Mesothelial cell of epicardium (in vitro differentiated cells): ENCODE data around the gene PRPF6. TPM values are rescaled to one million over a fixed set of nuclear protein-coding genes. Genes with fewer than 3 reads are reported as not detected.
A peak's percentile ranks its signal among the peaks of the same experiment; 100 is the strongest.
"Not testable (repeated sequence)": the region's sequence is repeated elsewhere in the genome, so short reads cannot be mapped to it uniquely, and the experiment has no call there.

ENCODE experiments used
- DNase-seq, 2 experiments: peaks; one replicate each; pipeline ENCODE4 v3.0.0; 2021; ENCODE audit warnings: low spot score in 2 of 2; ENCODE audit not compliant: unreplicated experiment in 2 of 2
- H3K27ac Mint-ChIP-seq: 2 replicates; pipeline ENCODE4 v1.8.0; 2021; ENCODE audit warnings: mixed read lengths
- H3K27me3 Mint-ChIP-seq: 2 replicates; pipeline ENCODE4 v1.8.0; 2021; ENCODE audit warnings: low read depth, mixed read lengths
- H3K36me3 Mint-ChIP-seq: 2 replicates; pipeline ENCODE4 v1.8.0; 2021; ENCODE audit warnings: mixed read lengths
- H3K4me1 Mint-ChIP-seq: 2 replicates; pipeline ENCODE4 v1.8.0; 2021; ENCODE audit warnings: mixed read lengths
- H3K4me3 Mint-ChIP-seq: 2 replicates; pipeline ENCODE4 v1.8.0; 2021; ENCODE audit warnings: mild to moderate bottlenecking, moderate library complexity, mixed read lengths
- H3K9me3 Mint-ChIP-seq: 2 replicates; pipeline ENCODE4 v1.8.0; 2021; ENCODE audit warnings: mixed read lengths
- total RNA-seq: library from RNA; stranded (reverse); gene quantifications from 3 replicates; pipeline ENCODE4 v1.2.1, GENCODE V29; 2021
- TF ChIP-seq, protein P1 (sequence below): fragments of 200-600 bp; sonication (generic); IDR thresholded peaks from one replicate; pipeline ENCODE4 v1.5.0; 2021; ENCODE audit warnings: antibody characterized with exemption; ENCODE audit not compliant: unreplicated experiment

The PRPF6 gene
- total RNA-seq, 1 donor from 2014 or later = 65.9 TPM

DNA sequence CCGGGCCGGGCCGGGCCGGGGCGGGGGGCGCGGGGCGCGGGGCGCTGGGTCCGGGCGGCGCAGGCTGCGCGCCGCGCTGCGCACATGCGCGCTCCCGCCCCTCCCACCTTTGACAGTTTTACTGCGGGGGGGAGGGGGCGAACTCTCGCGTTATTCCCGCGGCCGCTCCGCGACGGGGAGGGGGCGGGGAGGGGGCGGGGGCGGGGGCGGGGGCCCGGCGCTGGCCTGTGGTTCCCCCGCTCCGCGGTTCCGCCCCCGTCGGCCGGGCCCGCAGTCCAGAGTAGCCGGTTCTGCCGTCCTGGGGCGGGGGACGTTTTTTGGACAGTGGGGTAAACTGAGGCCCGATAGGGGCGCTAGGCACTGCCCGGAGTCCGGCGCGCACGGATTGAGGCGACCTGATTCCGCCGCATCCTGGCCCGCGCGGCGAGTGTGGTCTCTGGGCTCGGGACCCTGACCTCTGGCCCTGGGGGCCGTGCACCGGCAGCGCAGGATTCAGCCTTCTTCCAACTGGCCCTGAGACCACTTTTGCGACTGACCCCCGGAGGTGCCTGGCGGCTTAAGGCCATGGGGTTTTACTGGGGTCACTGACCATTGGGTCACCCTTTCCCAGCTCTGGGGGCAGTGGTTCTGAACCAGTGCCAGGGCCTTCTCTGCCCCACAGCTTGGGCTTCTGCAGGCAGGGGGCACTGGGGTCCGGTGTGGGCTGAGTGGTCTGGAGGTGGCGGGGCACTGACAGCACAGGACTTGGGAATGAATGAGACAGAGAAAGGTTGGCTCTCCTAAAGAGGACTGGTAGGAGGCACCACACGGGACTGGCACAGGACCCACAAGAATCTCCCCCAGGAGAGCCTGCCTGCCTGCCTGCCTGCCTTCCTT, 10.9 kb upstream of the PRPF6 start, which contains the start of gene ZNF512B:
ZNF512B (minus strand) TSS at position 93 of the 876 bp plus-strand sequence. CDS start 1,980 bp downstream, outside the sequence.
- Mint-ChIP-seq H3K4me3 (peak within 1 kb of the TSS; percentile 75), H3K27me3 (no peaks in the 10 kb centered on the region), H3K36me3 (peaks cover 5% of the 10 kb centered on the region), H3K27ac (peak within 1 kb of the TSS; percentile 76), H3K4me1 (peaks cover 15% of the 10 kb centered on the region), H3K9me3 (no peaks in the 10 kb centered on the region)
- DNase-seq = peak; percentile 64 to 77
- TF ChIP-seq, protein P1, sequence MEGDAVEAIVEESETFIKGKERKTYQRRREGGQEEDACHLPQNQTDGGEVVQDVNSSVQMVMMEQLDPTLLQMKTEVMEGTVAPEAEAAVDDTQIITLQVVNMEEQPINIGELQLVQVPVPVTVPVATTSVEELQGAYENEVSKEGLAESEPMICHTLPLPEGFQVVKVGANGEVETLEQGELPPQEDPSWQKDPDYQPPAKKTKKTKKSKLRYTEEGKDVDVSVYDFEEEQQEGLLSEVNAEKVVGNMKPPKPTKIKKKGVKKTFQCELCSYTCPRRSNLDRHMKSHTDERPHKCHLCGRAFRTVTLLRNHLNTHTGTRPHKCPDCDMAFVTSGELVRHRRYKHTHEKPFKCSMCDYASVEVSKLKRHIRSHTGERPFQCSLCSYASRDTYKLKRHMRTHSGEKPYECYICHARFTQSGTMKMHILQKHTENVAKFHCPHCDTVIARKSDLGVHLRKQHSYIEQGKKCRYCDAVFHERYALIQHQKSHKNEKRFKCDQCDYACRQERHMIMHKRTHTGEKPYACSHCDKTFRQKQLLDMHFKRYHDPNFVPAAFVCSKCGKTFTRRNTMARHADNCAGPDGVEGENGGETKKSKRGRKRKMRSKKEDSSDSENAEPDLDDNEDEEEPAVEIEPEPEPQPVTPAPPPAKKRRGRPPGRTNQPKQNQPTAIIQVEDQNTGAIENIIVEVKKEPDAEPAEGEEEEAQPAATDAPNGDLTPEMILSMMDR = no peak

DNA sequence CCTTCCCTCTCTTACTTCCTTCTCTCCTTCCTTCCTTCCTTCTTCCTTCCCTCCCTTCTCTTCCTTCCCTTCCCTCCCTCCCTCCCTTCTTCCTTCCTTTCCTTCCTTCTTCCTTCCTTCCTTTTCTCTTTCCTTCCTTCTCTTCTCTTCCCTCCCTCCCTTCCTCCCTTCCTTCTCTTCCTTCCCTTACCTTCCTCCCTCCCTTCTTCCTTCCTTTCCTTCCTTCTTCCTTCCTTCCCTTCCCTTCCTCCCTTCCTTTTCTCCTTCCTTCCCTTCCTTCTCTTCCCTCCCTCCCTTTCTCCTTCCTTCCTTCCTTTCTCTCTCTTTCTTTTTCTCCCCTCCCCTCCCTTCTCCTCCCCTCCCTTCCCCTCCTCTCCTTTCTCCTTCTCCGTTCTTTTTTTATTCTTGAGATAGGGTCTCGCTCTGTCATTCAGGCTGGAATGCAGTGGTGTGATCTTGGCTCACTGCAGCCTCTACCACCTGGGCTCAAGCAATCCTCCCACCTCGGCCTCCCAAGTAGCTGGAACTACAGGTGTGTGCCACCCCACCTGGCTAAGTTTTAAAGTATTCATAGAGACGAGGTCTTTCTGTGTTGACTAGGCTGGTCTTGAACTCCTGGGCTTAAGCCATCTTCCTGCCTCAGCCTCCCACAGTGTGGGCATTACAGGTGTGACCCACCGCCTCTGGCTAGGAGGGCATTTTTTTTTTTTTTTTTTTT, 10.1 kb upstream of the PRPF6 start:
- Mint-ChIP-seq H3K4me1 (peaks cover 15% of the 10 kb centered on the region), H3K36me3 (peaks cover 5% of the 10 kb centered on the region), H3K27me3 (no peaks in the 10 kb centered on the region), H3K4me3 (peak overlapping the region; percentile 62), H3K27ac (no peak overlapping the region), H3K9me3 (no peaks in the 10 kb centered on the region)
- TF ChIP-seq, protein P1 = no peak
- DNase-seq = no peak

DNA sequence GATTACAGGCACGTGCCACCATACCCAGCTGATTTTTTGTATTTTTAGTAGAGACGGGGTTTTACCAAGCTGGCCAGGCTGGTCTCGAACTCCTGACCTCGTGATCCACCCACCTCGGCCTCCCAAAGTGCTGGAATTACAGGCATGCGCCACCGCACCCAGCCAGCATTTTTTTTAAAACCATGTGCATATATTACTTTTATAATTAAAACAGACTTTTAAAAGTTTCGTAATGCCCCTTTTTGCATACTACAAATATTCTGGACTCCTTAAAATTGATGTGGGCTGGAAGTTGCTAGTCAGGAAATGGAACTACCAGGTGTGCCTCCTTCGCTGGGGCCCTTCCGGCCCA, 9.0 kb upstream of the PRPF6 start:
- peaks cover 15% of the 10 kb centered on the region for H3K4me1 Mint-ChIP-seq
- not testable (repeated sequence) for H3K9me3 Mint-ChIP-seq, H3K27ac Mint-ChIP-seq, DNase-seq, H3K4me3 Mint-ChIP-seq, H3K27me3 Mint-ChIP-seq, H3K36me3 Mint-ChIP-seq

DNA sequence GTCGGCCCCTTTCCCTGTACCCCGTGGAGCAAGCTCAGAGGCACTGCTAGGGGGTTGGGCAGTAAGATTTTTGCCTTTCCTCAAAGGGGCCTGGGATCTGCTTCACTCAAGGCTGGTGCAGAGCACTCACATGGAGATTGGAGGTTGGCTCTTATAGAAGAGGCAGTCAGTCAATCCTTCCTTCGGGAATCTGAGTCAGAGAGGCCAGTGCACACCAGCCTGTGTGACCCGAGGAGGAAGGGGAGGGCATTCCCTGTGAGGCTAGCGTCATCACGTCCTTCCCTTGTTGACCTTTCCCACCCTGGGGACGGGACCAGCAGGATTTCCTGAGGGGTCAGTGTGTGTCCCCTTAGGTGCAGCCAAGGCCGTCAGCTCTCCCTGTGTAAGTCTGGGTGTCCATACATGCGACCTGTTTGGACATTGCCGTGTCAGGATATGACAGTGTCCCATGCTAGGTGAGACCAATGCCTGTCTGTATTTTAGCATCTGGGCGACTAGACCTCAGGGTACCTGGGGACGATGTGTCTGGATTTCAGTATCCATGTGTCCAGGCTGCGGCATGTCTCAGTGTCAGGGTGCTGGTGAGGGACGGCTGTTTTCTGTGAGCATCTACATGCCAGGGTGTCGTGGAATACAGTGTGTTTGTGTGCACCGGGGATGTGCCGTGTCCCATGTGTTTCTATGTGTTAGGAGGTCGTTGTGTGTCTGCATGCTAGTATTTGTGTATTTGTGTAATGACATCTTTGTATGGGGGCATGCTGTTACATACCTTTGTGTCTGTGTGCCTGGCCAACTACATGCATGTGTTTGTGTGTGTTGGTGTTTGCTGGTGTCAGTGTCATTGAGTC, 8.4 kb upstream of the PRPF6 start:
- Mint-ChIP-seq H3K27ac (no peak overlapping the region), H3K27me3 (peaks cover 10% of the 10 kb centered on the region), H3K36me3 (peaks cover 5% of the 10 kb centered on the region), H3K9me3 (no peaks in the 10 kb centered on the region), H3K4me3 (no peak overlapping the region), H3K4me1 (peaks cover 15% of the 10 kb centered on the region)
- no peak for DNase-seq
- TF ChIP-seq, protein P1 = no peak

DNA sequence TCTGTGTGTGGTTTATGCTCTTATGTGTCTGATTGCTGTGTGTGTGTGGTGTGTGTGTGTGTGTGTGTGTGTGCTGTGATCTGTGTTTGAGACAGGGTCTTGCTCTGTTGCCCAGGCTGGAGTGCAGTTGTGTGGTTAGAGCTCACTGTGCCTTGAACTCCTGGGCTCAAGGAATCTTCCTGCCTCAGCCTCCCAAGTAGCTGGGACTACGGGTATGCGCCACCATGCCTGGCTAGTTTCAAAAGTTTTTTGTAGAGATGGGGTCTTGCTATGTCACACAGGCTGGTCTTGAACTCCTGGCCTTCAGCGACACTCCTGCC, 7.8 kb upstream of the PRPF6 start:
- Mint-ChIP-seq H3K9me3 (no peaks in the 10 kb centered on the region), H3K4me1 (peaks cover 15% of the 10 kb centered on the region), H3K36me3 (peaks cover 5% of the 10 kb centered on the region), H3K4me3 (peak overlapping the region; percentile 41), H3K27ac (no peak overlapping the region), H3K27me3 (peaks cover 12% of the 10 kb centered on the region)
- no peak for DNase-seq
- TF ChIP-seq, protein P1 = no peak
